Kidney (tissue), 14 donors: ENCODE measurements around the gene TNFRSF12A. TPM values are rescaled to one million over a fixed set of nuclear protein-coding genes. Genes with fewer than 3 reads are reported as not detected.

ENCODE experiments used
- DNase-seq, 5 donors: peaks; one replicate each; pipeline ENCODE4 v3.0.0-alpha.2; 2013 to 2020
- FAIRE-seq: peaks from 2 replicates; lab custom pipeline; 2012; peaks lifted over from hg19 to GRCh38; lab: Jason Lieb, UNC
- H3K27ac ChIP-seq, 2 donors: one replicate each; pipeline ENCODE4 v1.7.0; 2013; ENCODE audit warnings: low read depth in 2 of 2, low read length in 2 of 2, inconsistent platforms in 1 of 2
- H3K27me3 ChIP-seq: one replicate; pipeline ENCODE4 v1.7.1; 2013; ENCODE audit warnings: low read length, inconsistent platforms; ENCODE audit not compliant: control insufficient read depth, insufficient read depth
- H3K36me3 ChIP-seq, 3 donors: one replicate each; pipeline versions ENCODE4 v1.7.0 to v1.7.1; 2013; ENCODE audit warnings: low read length in 3 of 3, control low read depth in 1 of 3, inconsistent platforms in 1 of 3; ENCODE audit not compliant: insufficient read depth in 3 of 3, control insufficient read depth in 2 of 3
- H3K4me1 ChIP-seq, 3 donors: one replicate each; pipeline versions ENCODE4 v1.7.0 to v1.7.1; 2013; ENCODE audit warnings: low read length in 3 of 3, inconsistent platforms in 1 of 3, low read depth in 1 of 3; ENCODE audit not compliant: control insufficient read depth in 2 of 3, insufficient read depth in 2 of 3
- H3K4me3 ChIP-seq, 3 donors: one replicate each; pipeline versions ENCODE4 v1.7.0 to v1.8.1; 2013; ENCODE audit warnings: low read length in 3 of 3, control low read depth in 1 of 3, inconsistent platforms in 1 of 3
- H3K9ac ChIP-seq, 3 donors: one replicate each; pipeline versions ENCODE4 v1.7.0 to v1.7.1; 2013; ENCODE audit warnings: low read length in 3 of 3, control low read depth in 1 of 3, inconsistent platforms in 1 of 3
- H3K9me3 ChIP-seq, 3 donors: one replicate each; pipeline versions ENCODE4 v1.7.0 to v1.7.1; 2013; ENCODE audit warnings: low read length in 3 of 3, control low read depth in 1 of 3, inconsistent platforms in 1 of 3; ENCODE audit not compliant: control insufficient read depth in 2 of 3, insufficient read depth in 1 of 3
- CTCF ChIP-seq: IDR thresholded peaks from 3 replicates; pipeline ENCODE4 v1.5.1; 2012; ENCODE audit warnings: mild to moderate bottlenecking, moderate library complexity, borderline replicate concordance; ENCODE audit not compliant: insufficient read depth; ENCODE audit errors: extremely low read depth
- intact Hi-C: fragments of 100-400 bp; cut with DNase I; formaldehyde crosslinking; loops from one replicate; pipeline ENCODE4 v1.11.1; 2022
- polyA plus RNA-seq: library from polyadenylated mRNA; stranded (reverse); fragments of 350-450 nt; fragmentation: Illumina TruSeq; extraction: RNeasy Lipid Tissue Mini Kit (QIAGEN cat#74804); gene quantifications from one replicate; pipeline ENCODE4 v1.2.3, GENCODE V29; 2014; ENCODE audit warnings: low read depth, low replicate concordance; ENCODE audit not compliant: insufficient read depth
- total RNA-seq: library from RNA; stranded (reverse); fragmentation: NEBNext Ultra II Directional; extraction: Animal tissue kit (Norgen Biotek cat#: 25700); gene quantifications from one replicate; pipeline ENCODE4 v1.2.1, GENCODE V29; 2021
- donor health status: control.
- donor health status: control.
- donor health status: control.
- donor health status: control.
- donor health status: control.
- donor health status: DM: yes; HTN: yes; CAD: no.
- donor health status: Normal renal cell carcinoma (clear cell type).

TNFRSF12A gene
- total and polyA plus RNA-seq, 2 donors from 2014 or later, result 87.3 to 114 TPM

- no peak overlapping the region for H3K4me3 ChIP-seq
- TF ChIP-seq CTCF, result no peak
- intact Hi-C loops, result no loop called here
- no peak for FAIRE-seq
- H3K9ac ChIP-seq, result no peak overlapping the region
- DNase-seq, result no peak
- H3K36me3 ChIP-seq, result no peaks in the 10 kb centered on the region
- H3K27ac ChIP-seq, result no peak overlapping the region
- peaks cover 7% of the 10 kb centered on the region for H3K27me3 ChIP-seq
- no peaks in the 10 kb centered on the region for H3K9me3 ChIP-seq
- peaks cover 0 to 6% (median 0%) of the 10 kb centered on the region in 3 donors for H3K4me1 ChIP-seq
Measured at GRCh38 chr16:3014971-3015370, 5.2 kb upstream of the TNFRSF12A start.

DNA sequence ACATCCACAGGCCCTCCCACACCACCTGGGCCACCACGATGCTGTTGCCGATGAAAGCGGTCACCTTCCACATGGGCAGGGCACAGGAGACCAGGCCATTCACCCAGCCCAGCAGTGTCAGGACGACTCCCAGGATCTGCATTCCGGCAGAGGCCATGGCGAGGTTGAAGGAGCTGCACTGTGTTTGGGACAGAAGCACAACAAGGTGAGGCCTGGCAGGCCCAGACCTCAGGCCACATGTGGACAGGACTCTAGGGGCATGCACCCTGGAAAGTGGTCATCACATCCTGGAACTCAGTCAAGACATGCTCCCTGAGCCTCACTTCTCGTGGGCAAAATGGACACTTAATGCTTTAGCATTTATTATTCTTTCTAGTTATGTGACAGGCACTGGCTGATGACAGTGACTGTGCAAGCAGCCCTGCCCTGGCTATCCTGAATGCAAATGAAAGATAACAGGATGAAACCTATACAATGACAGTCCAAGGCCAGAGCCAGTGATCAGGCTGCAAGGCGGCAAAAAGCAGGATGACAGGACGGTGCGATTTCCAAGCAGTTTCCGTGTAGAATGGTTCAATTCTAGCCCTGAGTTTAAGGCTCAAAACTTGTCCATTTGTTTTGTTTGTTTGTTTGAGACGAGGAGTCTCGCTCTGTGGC, 4.2 kb upstream of the TNFRSF12A start:
- no peak for FAIRE-seq
- peaks cover 7% of the 10 kb centered on the region for H3K27me3 ChIP-seq
- TF ChIP-seq CTCF, result no peak

GRCh38 chr16:3017344-3017743, 2.8 kb upstream of the TNFRSF12A start:
- peaks cover 0 to 13% (median 12%) of the 10 kb centered on the region in 3 donors for H3K4me1 ChIP-seq
- FAIRE-seq (no peak), DNase-seq (no peak)
- no peaks in the 10 kb centered on the region for H3K36me3 ChIP-seq
- H3K27me3 ChIP-seq, result peaks cover 4% of the 10 kb centered on the region
- H3K9me3 ChIP-seq, result no peaks in the 10 kb centered on the region
- no peak overlapping the region for H3K4me3 ChIP-seq
- intact Hi-C loops, result no loop called here
- H3K27ac ChIP-seq, result no peak overlapping the region
- H3K9ac ChIP-seq, result no peak overlapping the region
- no peak for TF ChIP-seq CTCF

More for the DNA sequence above, 4.2 kb upstream of the TNFRSF12A start:
- Histone ChIP-seq H3K4me1 (peaks cover 0 to 6% (median 5%) of the 10 kb centered on the region in 3 donors), H3K9ac (no peak overlapping the region), H3K9me3 (no peaks in the 10 kb centered on the region), H3K27ac (no peak overlapping the region), H3K36me3 (no peaks in the 10 kb centered on the region), H3K4me3 (no peak overlapping the region)
- intact Hi-C loops, result no loop called here
- no peak for DNase-seq
